Measurements from ENCODE around the gene FAM168A. TPM values are rescaled to one million over a fixed set of nuclear protein-coding genes. Genes with fewer than 3 reads are reported as not detected.

Gene FAM168A
- total and polyA plus RNA-seq, 2 of the 8 experiments (the other 6 are each of a cell fraction or from before 2014, with no cell fraction given): 17.1 to 21.6 TPM

DNA sequence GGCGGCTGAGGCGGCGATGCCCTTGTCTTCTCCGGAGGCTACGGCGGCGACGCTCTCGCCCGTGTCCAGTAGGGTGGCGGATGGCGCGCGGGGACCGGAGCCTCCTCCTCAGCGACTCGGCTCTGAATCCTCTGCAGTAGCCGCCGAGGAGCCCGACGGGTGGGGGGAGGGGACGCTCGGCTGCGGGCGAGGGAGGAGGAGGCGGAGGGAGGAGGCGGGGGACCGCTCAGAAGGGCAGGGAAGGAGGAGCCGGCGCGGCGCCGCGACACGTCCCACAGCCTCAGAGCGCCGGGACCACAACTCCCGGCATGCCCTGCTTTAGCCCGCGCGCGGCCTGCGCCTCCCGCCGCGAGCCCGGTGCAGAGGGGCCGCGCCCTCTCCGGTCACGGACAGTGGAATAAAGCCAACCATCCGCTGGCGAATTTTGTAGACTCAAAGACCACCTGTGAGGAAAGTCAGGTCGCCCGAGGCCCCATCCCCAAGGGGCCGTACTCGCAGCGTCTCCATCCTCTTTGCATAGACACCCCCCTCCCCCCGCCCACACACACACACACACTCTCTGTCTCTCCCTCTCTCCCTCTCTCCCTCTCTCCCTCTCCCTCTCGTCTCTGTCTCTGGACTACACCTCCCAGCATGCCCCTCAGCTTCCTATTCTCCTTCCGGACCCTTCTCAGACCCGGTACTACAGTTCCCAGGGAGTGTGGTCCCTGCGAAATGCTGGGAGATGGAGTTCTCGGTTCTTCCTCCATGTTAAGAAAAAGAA lies at the start of gene FAM168A (continued):
- TF ChIP-seq, protein P1, sequence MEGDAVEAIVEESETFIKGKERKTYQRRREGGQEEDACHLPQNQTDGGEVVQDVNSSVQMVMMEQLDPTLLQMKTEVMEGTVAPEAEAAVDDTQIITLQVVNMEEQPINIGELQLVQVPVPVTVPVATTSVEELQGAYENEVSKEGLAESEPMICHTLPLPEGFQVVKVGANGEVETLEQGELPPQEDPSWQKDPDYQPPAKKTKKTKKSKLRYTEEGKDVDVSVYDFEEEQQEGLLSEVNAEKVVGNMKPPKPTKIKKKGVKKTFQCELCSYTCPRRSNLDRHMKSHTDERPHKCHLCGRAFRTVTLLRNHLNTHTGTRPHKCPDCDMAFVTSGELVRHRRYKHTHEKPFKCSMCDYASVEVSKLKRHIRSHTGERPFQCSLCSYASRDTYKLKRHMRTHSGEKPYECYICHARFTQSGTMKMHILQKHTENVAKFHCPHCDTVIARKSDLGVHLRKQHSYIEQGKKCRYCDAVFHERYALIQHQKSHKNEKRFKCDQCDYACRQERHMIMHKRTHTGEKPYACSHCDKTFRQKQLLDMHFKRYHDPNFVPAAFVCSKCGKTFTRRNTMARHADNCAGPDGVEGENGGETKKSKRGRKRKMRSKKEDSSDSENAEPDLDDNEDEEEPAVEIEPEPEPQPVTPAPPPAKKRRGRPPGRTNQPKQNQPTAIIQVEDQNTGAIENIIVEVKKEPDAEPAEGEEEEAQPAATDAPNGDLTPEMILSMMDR (IDR thresholded peaks at IDR 0.05; ENCODE audit: control extremely low read depth in 1 of 3, insufficient read depth in 1 of 3, low read depth in 1 of 3, low read length in 3 of 3): peak in 1 of 3 experiments; percentile 15; a peak in 1 of 4 replicates
- TF ChIP-seq PHF8 (conservative IDR thresholded peaks at IDR 0.05; ENCODE audit: low read depth, low read length) (peak; percentile 70), TBP (IDR thresholded peaks at IDR 0.05; ENCODE audit: low read depth, low read length) (peak; percentile 21), JUN (IDR thresholded peaks at IDR 0.05; ENCODE audit: low read depth, low read length) (no peak), EP300 (IDR thresholded peaks at IDR 0.05; ENCODE audit: borderline replicate concordance in 1 of 2, low read depth in 2 of 2, low read length in 2 of 2) (no peak; a peak in 1 of 3 replicates), NANOG (IDR thresholded peaks at IDR 0.05; ENCODE audit: insufficient read depth, low read depth, low read length, poor library complexity, severe bottlenecking) (no peak), CBX8 (IDR thresholded peaks at IDR 0.05; ENCODE audit: borderline replicate concordance, low read depth, low read length) (no peak), RBBP5 (IDR thresholded peaks at IDR 0.05; ENCODE audit: borderline replicate concordance, low read depth, low read length) (peak; percentile 97), YY1 (IDR thresholded peaks at IDR 0.05; ENCODE audit: low read depth, low read length) (peak; percentile 89), SP1 (IDR thresholded peaks at IDR 0.05; ENCODE audit: low read depth, low read length) (peak; percentile 40; the same call in 1 of the 2 replicates), SIX5 (IDR thresholded peaks at IDR 0.05; ENCODE audit: low read depth, low read length) (peak; percentile 96), GABPA (IDR thresholded peaks at IDR 0.05; ENCODE audit: borderline replicate concordance, insufficient read depth, low read length) (peak; percentile 85; the same call in 1 of the 2 replicates), HDAC2 (IDR thresholded peaks at IDR 0.05; ENCODE audit: borderline replicate concordance in 1 of 2, low read depth in 2 of 2, low read length in 2 of 2) (no peak), SAP30 (IDR thresholded peaks at IDR 0.05; ENCODE audit: insufficient read depth, insufficient replicate concordance, low read length) (peak; percentile 38), CHD2 (IDR thresholded peaks at IDR 0.05; ENCODE audit: low read length) (peak; percentile 42; the same call in 1 of the 2 replicates), ASH2L (IDR thresholded peaks at IDR 0.05; ENCODE audit: low read length) (peak; percentile 100), POLR2A (IDR thresholded peaks at IDR 0.05; ENCODE audit: control extremely low read depth in 1 of 2, low read depth in 2 of 2, low read length in 2 of 2) (peak in 1 of 2 experiments; percentile 79; a peak in 2 of 3 replicates), CBX5 (IDR thresholded peaks at IDR 0.05; ENCODE audit: low read depth, low read length) (no peak)
- TF ChIP-seq, protein P2, sequence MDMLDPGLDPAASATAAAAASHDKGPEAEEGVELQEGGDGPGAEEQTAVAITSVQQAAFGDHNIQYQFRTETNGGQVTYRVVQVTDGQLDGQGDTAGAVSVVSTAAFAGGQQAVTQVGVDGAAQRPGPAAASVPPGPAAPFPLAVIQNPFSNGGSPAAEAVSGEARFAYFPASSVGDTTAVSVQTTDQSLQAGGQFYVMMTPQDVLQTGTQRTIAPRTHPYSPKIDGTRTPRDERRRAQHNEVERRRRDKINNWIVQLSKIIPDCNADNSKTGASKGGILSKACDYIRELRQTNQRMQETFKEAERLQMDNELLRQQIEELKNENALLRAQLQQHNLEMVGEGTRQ (IDR thresholded peaks at IDR 0.05; ENCODE audit: low read length): no peak

Data from H1 (cell line).